ENCODE data around the gene ZSWIM8. TPM values are rescaled to one million over a fixed set of nuclear protein-coding genes. Genes with fewer than 3 reads are reported as not detected.

Gene ZSWIM8
- total and polyA plus RNA-seq, 10 of the 15 experiments (the other 5 are each of a cell fraction or from before 2014, with no cell fraction given) = 7.8 to 47.1 (median 23.6) TPM

- intact Hi-C loops (cut with micrococcal nuclease; ENCODE audit: unreplicated experiment) = no loop called here
- ATAC-seq (no peak), DNase-seq (ENCODE audit: low read depth, low spot score) (no peak), FAIRE-seq (no peak)
- Histone ChIP-seq H3K4me2 (ENCODE audit: control insufficient read depth, insufficient read depth) (no peak overlapping the region), H3K9me3 (replicated peaks; ENCODE audit: control insufficient read depth, insufficient read depth, low read length) (no peaks in the 10 kb centered on the region), H3K27ac (ENCODE audit: control insufficient read depth, insufficient read depth) (no peak overlapping the region), H3K36me3 (ENCODE audit: control insufficient read depth in 2 of 2, insufficient read depth in 2 of 2, low read length in 1 of 2) (peaks cover 4 to 6% of the 10 kb centered on the region in 2 experiments), H3K4me3 (no peak overlapping the region), H3K4me1 (ENCODE audit: control insufficient read depth, insufficient read depth, low read length) (no peaks in the 10 kb centered on the region), H3K79me2 (ENCODE audit: control insufficient read depth, insufficient read depth, low read length) (no peaks in the 10 kb centered on the region), H3K27me3 (replicated peaks in 1 of 2; ENCODE audit: control insufficient read depth in 2 of 2, insufficient read depth in 2 of 2, low read length in 1 of 2) (no peaks in the 10 kb centered on the region), H4K20me1 (ENCODE audit: control insufficient read depth, insufficient read depth) (no peaks in the 10 kb centered on the region), H2AFZ (ENCODE audit: control insufficient read depth, low read depth, low read length) (no peak overlapping the region), H3K9ac (ENCODE audit: control insufficient read depth, insufficient read depth, low read length) (no peak overlapping the region)
- in situ Hi-C loops (cut with MboI) = no loop called here
- no TSS peak for BruUV-seq (replicated peaks)
- CTCF ChIA-PET = no interaction called here
- POLR2A ChIA-PET = interaction anchor here (0.5 kb wide), 1 partner anchor 13 kb away, joined by 6 read pairs; no protein-coding TSS in a partner anchor
- RAD21 ChIA-PET (ENCODE audit: unreplicated experiment) = no interaction called here
- SMC1A ChIA-PET (ENCODE audit: uncharacterized antibody, unreplicated experiment) = no interaction called here
- 96% methylated on average over 10 of the region's 10 CpGs for WGBS (ENCODE audit: insufficient coverage, insufficient replicate concordance, low lambda C conversion rate, missing lambda C conversion rate)
- TF ChIP-seq SREBF2 (IDR thresholded peaks at IDR 0.05; ENCODE audit: low read length) = no peak
- TF ChIP-seq IKZF1 (conservative IDR thresholded peaks at IDR 0.05) = no peak
- no peak for TF ChIP-seq JUND (IDR thresholded peaks at IDR 0.05; ENCODE audit: low read depth, low read length)
- no peak for TF ChIP-seq PKNOX1 (IDR thresholded peaks at IDR 0.05)
- no peak for TF ChIP-seq KDM1A (IDR thresholded peaks at IDR 0.05; ENCODE audit: borderline replicate concordance)
- no peak for TF ChIP-seq ZBED1 (IDR thresholded peaks at IDR 0.05; ENCODE audit: borderline replicate concordance)
- TF ChIP-seq YBX1 (IDR thresholded peaks at IDR 0.05) = no peak
- no peak for TF ChIP-seq SRF (IDR thresholded peaks at IDR 0.05; ENCODE audit: low read depth in 2 of 2, low read length in 2 of 2)
- TF ChIP-seq MAX (IDR thresholded peaks at IDR 0.05; ENCODE audit: low read depth, low read length) = no peak
- TF ChIP-seq CHD1 (IDR thresholded peaks at IDR 0.05; ENCODE audit: low read depth, low read length) = no peak
- no peak for TF ChIP-seq BMI1 (IDR thresholded peaks at IDR 0.05; ENCODE audit: borderline replicate concordance)
- TF ChIP-seq EGR1 (IDR thresholded peaks at IDR 0.05; ENCODE audit: borderline replicate concordance in 1 of 2, low read depth in 2 of 2, low read length in 2 of 2) = no peak
- no peak for TF ChIP-seq HDGF (IDR thresholded peaks at IDR 0.05)
- no peak for TF ChIP-seq BACH1 (IDR thresholded peaks at IDR 0.05; ENCODE audit: borderline replicate concordance)
- TF ChIP-seq CEBPZ (IDR thresholded peaks at IDR 0.05; ENCODE audit: low read depth, low read length) = no peak
- TF ChIP-seq RFX5 (IDR thresholded peaks at IDR 0.05; ENCODE audit: low read depth, low read length) = no peak
- TF ChIP-seq POLR2AphosphoS2 (IDR thresholded peaks at IDR 0.05; ENCODE audit: low read depth, low read length) = no peak
Measured at GRCh38 chr10:73816917-73817729, 31.7 kb downstream of the ZSWIM8 start.

Measured in GM12878 (cell line).